Skeletal muscle tissue (tissue), 4 donors: ENCODE results near the gene NAA35. TPM values are rescaled to one million over a fixed set of nuclear protein-coding genes. Genes with fewer than 3 reads are reported as not detected.
"Not testable (repeated sequence)": the region's sequence is repeated elsewhere in the genome, so short reads cannot be mapped to it uniquely, and the experiment has no call there.

Source experiments
- H3K27ac ChIP-seq: one replicate; pipeline ENCODE4 v1.7.0; 2013; ENCODE audit warnings: mild to moderate bottlenecking, low read depth, low read length, inconsistent platforms
- H3K27me3 ChIP-seq, 3 donors: one replicate each; pipeline ENCODE4 v1.7.0; 2013; ENCODE audit warnings: low read length in 3 of 3; ENCODE audit not compliant: control insufficient read depth in 3 of 3, insufficient read depth in 3 of 3
- H3K36me3 ChIP-seq, 3 donors: one replicate each; pipeline ENCODE4 v1.7.0; 2013; ENCODE audit warnings: low read length in 3 of 3; ENCODE audit not compliant: control insufficient read depth in 3 of 3, insufficient read depth in 3 of 3
- H3K4me1 ChIP-seq, 3 donors: one replicate each; pipeline ENCODE4 v1.7.0; 2013; ENCODE audit warnings: low read length in 3 of 3, mild to moderate bottlenecking in 3 of 3; ENCODE audit not compliant: control insufficient read depth in 3 of 3, insufficient read depth in 3 of 3
- H3K4me3 ChIP-seq, 3 donors: one replicate each; pipeline ENCODE4 v1.7.0; 2013; ENCODE audit warnings: low read length in 3 of 3
- H3K9ac ChIP-seq, 3 donors: one replicate each; pipeline ENCODE4 v1.7.0; 2013; ENCODE audit warnings: low read length in 3 of 3, mild to moderate bottlenecking in 3 of 3, moderate library complexity in 2 of 3, low read depth in 1 of 3
- H3K9me3 ChIP-seq, 3 donors: one replicate each; pipeline ENCODE4 v1.7.0; 2013; ENCODE audit warnings: low read length in 3 of 3; ENCODE audit not compliant: control insufficient read depth in 3 of 3
- total RNA-seq: library from RNA; depleted of rRNA; stranded (reverse); fragments of >200 nt; gene quantifications from one replicate; pipeline ENCODE4 v1.2.3, GENCODE V29; 2014
- donor health status: Osteomylitis.

The NAA35 gene
- total RNA-seq, 1 donor from 2014 or later, result 20.9 TPM

DNA sequence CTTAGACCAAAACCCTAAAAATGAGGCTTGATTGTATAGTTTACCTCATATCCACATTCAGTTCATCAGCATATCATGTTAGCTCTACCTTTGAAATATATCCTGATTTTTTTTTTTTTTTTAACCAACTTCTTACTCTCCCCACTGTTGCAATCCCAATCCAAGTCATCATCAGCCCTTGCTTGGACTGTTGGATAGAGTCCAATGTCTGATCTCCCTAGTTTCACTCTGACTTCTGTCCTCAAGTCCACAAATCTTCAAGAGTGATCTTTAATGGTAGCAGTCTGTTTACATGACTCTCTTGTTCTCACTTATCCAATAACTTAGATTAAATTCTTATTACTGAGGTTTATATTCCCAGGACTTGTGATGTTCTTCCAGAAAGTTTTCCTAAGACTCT is 30.8 kb downstream of the NAA35 start:
- Histone ChIP-seq H3K27me3 (no peaks in the 10 kb centered on the region), H3K27ac (no peak overlapping the region), H3K4me1 (no peaks in the 10 kb centered on the region), H3K4me3 (no peak overlapping the region), H3K9me3 (no peaks in the 10 kb centered on the region), H3K36me3 (peaks cover 4 to 22% (median 6%) of the 10 kb centered on the region in 3 donors), H3K9ac (no peak overlapping the region)

DNA sequence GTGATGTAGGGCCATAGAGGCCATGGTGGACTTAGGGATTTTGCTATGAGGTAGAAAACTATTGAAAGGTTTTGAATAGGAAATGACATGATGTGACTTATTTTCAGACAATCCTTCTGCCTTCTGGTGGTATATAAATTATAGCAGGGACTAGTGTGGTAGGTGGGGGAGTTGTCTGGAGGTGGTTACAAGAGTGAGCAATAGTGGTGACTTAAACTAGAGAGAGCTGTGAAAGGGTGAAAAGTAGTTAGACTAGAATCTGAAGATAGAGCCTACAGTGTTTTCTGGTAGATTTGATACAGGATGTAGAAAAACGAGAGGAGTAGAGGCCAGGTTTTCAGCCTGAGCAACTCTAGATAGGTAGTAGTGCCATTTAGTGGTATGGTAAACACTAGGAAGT is 32.3 kb downstream of the NAA35 start:
- Histone ChIP-seq H3K9me3 (no peaks in the 10 kb centered on the region), H3K27me3 (no peaks in the 10 kb centered on the region), H3K4me1 (no peaks in the 10 kb centered on the region), H3K36me3 (peaks cover 6 to 25% (median 10%) of the 10 kb centered on the region in 3 donors), H3K9ac (no peak overlapping the region), H3K4me3 (no peak overlapping the region), H3K27ac (no peak overlapping the region)

DNA sequence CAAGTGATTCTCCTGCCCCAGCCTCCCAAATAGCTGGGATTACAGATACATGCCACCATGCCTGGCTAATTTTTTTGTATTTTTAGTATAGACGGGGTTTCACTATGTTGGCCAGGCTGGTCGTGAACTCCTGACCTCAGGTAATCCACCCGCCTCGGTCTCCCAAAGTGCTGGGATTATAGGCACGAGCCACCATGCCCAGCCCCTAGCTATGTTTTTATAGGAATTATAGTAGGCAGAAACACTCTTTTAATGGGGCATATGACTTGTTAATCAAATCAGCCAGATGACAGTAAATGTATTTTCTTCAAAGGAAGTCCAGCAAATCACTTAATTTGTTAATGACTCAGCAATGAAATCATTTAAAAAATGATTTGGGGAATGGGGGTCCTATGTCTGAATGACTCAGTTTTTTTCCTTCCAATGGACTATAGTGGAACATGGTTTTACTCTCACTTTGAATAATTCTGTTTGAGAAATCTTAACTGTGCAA is 33.2 kb downstream of the NAA35 start:
- not testable (repeated sequence) for H3K27me3 ChIP-seq, H3K27ac ChIP-seq, H3K9me3 ChIP-seq, H3K4me1 ChIP-seq, H3K4me3 ChIP-seq, H3K9ac ChIP-seq
- H3K36me3 ChIP-seq, result peaks cover 6 to 25% (median 10%) of the 10 kb centered on the region in 3 donors

DNA sequence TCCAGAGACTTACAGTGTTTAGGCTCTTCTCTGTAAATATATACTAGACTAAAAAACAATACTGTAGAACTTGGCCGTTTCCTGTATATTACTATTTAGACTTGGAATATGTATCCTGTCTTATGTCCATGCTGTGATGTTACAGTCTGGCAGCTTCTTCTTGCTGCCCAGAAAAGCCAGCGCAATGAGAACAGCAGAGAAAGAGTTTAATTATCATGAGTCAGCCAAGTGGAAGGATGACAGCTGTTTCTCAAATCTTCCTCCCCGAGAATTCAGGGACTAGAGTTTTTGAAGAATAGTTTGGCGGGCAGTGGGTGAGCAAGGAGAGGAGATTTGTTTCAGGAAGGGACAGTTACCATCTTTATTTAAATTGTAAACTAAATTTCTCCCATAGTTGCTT is 37.5 kb downstream of the NAA35 start:
- no peaks in the 10 kb centered on the region for H3K27me3 ChIP-seq
- peaks cover 4 to 21% (median 16%) of the 10 kb centered on the region in 3 donors for H3K36me3 ChIP-seq
- H3K9ac ChIP-seq, result no peak overlapping the region
- H3K4me1 ChIP-seq, result no peaks in the 10 kb centered on the region
- no peak overlapping the region for H3K4me3 ChIP-seq
- H3K9me3 ChIP-seq, result no peaks in the 10 kb centered on the region
- no peak overlapping the region for H3K27ac ChIP-seq

DNA sequence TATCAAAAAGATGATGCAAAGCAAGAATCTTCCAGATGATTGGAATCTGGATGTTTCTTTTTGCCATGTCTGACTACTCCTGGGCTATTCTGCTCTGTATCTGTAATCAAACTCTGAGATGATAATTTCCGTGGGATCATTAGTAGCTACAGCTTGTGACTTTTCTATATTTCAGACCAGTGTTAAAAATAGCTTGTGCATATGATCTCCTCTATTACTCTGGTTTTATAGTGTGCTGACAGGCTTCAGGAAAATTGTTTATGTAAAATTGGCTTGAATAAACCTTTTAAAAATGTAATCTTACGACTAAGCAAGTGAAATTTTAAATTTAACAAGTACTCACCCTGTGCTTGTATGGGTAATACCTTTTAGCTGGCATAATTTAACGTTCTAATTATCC is 40.4 kb downstream of the NAA35 start:
- Histone ChIP-seq H3K27me3 (no peaks in the 10 kb centered on the region), H3K36me3 (peaks cover 4 to 27% (median 21%) of the 10 kb centered on the region in 3 donors), H3K9me3 (no peaks in the 10 kb centered on the region), H3K27ac (no peak overlapping the region), H3K4me3 (no peak overlapping the region), H3K4me1 (no peaks in the 10 kb centered on the region), H3K9ac (no peak overlapping the region)

DNA sequence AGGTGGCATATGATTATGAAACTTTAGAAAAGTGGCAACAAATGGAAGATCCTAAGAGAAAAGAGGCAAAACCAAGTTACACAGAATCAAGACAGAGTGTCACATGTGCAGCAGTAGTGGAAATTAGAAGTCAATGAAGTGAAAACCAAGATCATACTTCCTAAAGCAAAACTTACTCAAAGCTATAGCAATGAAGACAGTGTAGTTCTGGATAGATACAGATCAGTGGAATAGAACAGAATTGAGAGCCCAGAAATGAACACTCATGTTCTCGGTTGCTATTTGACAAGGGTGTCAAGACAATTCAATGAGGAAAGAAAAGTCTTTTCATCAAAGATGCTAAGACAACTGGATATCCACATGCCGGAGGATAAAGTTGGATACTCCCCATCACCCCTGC is 43.5 kb downstream of the NAA35 start:
- Histone ChIP-seq H3K27me3 (no peaks in the 10 kb centered on the region), H3K9me3 (no peaks in the 10 kb centered on the region), H3K4me3 (no peak overlapping the region)

DNA sequence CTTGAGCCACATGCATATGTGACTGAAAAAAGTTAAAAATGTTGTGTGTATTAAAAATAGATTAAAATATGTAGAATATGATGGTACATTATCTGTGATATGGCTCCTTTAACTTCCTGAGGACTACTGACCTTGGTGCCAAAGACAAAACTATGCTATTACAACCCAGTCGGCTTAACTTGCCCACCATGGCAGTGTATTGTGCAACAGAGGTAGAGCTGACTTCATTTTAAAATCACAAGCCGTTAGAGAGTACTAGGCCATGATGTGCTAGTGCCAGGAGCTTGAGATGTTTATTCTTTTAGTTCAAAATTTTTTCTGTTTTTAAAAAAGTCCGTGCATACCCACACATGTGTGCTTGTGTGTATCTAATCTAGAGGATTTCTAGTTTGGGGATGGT is 46.3 kb downstream of the NAA35 start:
- Histone ChIP-seq H3K36me3 (peaks cover 0 to 11% (median 3%) of the 10 kb centered on the region in 3 donors), H3K9me3 (no peaks in the 10 kb centered on the region), H3K4me3 (no peak overlapping the region), H3K4me1 (no peaks in the 10 kb centered on the region), H3K27ac (no peak overlapping the region), H3K27me3 (no peaks in the 10 kb centered on the region), H3K9ac (no peak overlapping the region)

More for the DNA sequence above, 43.5 kb downstream of the NAA35 start:
- Histone ChIP-seq H3K36me3 (peaks cover 4 to 22% (median 14%) of the 10 kb centered on the region in 3 donors), H3K9ac (no peak overlapping the region), H3K4me1 (no peaks in the 10 kb centered on the region), H3K27ac (no peak overlapping the region)

DNA sequence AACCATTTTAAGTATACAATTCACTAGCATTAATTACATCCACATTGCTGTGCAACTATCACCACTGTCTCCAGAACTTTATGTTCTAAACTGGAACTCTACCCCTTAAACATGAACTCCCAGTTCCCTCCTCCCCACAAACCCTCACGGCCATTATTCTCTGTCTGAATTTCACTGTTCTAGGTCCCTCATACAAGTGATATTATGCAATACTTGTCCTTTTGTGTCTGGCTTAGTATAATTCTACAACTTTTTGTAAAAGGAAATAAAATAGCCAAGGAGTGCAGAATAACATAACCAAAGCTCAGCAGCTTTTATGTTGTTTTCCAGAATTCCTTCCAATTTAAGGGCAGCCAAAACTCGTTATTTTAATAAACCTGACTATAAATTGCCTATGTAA is 53.2 kb downstream of the NAA35 start:
- Histone ChIP-seq H3K9me3 (no peaks in the 10 kb centered on the region), H3K4me1 (no peaks in the 10 kb centered on the region), H3K27me3 (no peaks in the 10 kb centered on the region), H3K36me3 (peaks cover 8 to 14% (median 11%) of the 10 kb centered on the region in 3 donors), H3K4me3 (no peak overlapping the region), H3K27ac (no peak overlapping the region), H3K9ac (no peak overlapping the region)

DNA sequence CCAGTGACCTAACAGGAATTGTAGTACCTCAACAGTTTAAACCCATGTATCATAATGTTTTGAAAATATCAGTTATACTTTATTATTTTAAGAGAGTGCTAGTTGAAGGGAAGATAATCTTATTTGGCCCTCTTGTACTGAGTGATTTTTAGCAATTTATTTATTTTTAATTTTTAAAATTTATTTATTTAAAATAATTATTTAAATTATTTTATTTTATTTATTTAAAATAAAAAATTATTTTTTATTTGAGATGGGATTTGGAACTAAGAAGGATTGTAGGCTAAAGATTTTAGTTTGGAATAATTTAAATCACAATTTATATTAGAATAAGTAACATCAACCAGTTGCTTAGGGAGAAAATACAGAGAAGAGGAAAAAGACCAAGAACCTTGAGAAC is 54.2 kb downstream of the NAA35 start:
- H3K36me3 ChIP-seq, result peaks cover 8 to 14% (median 11%) of the 10 kb centered on the region in 3 donors
- H3K27ac ChIP-seq, result no peak overlapping the region
- no peak overlapping the region for H3K9ac ChIP-seq
- H3K4me1 ChIP-seq, result no peaks in the 10 kb centered on the region
- H3K27me3 ChIP-seq, result no peaks in the 10 kb centered on the region
- no peak overlapping the region for H3K4me3 ChIP-seq
- H3K9me3 ChIP-seq, result no peaks in the 10 kb centered on the region

DNA sequence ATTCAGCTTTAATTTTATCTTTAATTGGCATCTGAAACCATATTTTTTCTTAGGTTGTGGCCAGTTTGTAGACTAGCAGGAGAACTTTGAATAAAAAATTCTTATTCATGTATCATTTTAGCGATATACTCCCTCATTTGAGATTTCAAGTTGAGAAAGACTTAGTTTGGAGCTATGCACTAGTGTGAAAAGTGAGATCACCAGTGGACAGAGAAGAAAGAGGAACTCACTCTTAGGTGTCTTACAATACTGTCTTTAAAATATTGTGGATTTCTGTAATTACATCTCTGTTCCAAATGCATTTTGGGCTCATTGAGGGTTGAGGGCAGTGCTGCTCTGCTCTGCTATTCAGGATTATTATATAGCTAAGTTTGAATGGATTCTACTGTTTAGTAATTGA is 54.7 kb downstream of the NAA35 start:
- H3K27ac ChIP-seq, result no peak overlapping the region
- peaks cover 8 to 14% (median 11%) of the 10 kb centered on the region in 3 donors for H3K36me3 ChIP-seq
- no peaks in the 10 kb centered on the region for H3K9me3 ChIP-seq

More for the DNA sequence above, 54.7 kb downstream of the NAA35 start:
- no peak overlapping the region for H3K4me3 ChIP-seq
- H3K27me3 ChIP-seq, result no peaks in the 10 kb centered on the region
- no peaks in the 10 kb centered on the region for H3K4me1 ChIP-seq
- no peak overlapping the region for H3K9ac ChIP-seq
